ENCODE results near the gene CYBC1.

CYBC1 gene
- 89.5 to 132 reads per million in 2 experiments for total RNA-seq

DNA sequence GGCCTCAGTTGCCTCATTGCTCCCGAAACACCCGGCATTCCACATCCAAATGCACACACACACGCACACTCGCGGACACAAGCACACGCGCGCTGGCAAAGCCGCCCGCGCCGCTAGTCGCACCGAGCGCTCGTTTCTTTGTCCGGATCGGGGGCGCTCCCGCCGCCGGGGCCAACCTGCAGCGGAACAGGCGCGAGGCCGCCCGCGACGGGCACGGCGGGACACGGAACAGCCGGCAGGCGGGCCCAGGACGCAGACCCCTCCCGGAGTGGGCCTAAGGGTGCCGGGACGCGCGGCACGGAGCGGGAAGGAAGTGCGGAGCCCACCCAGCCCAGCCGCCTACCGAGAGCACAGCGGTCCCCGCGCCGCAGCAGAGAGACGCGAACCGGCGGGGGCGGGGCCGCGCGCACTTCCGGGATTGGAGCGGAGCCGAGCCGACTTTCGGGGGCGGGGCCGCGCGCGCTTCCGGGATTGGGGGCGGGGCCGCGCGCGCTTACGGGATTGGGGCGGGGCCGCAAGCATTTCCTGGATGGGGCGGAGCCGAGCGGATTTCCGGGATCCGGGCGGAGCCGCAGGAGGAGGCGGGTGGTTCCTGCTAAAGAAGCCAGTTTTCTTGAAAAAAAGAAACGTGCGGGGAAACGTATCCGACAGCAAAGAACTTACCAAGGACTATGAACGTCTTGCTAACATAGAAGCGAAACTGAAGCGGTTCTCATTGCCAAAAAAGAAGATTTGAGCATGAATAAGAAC, at the start of gene CYBC1:
CYBC1 (minus strand) TSS at position 396 of the 750 bp plus-strand sequence. CDS start 1,498 bp downstream, outside the sequence.
- DNase-seq (ENCODE audit: low read depth): peak; percentile 92

DNA sequence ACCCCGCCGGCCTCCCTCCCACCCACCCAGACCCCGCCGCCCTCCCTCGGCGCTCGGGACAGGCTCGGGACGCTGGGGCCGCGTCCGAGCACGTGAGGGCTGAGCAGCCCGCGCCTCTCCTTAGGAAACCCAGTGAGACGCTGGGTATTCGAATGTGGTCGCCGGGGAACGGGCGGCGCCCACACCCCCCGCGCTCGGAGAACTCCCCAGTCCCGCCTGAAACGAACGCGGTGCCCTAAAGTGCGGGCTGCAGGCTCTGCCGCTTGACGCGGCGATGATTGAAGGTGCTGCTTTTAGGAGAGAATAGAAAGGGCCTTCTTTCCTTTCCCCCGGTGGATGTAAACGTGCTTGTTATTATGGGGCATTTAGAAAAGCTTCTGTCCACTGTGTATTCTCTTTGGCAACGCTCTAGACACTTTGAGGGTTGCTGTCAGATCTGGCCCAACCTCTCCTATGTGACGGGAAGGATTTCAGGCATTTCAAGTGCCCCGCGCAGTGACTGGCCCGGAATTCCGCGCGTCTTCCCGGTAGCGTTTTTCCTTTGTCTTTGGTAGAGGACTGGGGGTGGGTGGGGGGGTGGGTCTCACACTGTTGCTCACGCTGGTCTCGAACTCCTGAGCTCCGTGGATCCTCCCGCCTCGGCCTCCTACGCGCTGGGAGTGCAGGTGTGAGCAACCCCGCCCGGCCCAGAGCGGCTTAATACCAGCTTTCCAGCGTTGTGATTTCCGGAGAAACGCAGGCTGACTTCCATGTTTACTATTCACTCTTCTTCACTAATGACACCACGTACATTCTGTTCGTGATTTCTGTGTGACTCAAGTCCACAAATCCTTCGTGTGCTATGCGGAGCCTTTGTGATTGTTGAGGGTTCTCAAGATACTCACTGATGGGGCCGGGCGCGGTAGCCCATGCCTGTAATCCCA, 47.2 kb upstream of the CYBC1 start:
- peak; percentile 27 for DNase-seq (ENCODE audit: low read depth)

DNA sequence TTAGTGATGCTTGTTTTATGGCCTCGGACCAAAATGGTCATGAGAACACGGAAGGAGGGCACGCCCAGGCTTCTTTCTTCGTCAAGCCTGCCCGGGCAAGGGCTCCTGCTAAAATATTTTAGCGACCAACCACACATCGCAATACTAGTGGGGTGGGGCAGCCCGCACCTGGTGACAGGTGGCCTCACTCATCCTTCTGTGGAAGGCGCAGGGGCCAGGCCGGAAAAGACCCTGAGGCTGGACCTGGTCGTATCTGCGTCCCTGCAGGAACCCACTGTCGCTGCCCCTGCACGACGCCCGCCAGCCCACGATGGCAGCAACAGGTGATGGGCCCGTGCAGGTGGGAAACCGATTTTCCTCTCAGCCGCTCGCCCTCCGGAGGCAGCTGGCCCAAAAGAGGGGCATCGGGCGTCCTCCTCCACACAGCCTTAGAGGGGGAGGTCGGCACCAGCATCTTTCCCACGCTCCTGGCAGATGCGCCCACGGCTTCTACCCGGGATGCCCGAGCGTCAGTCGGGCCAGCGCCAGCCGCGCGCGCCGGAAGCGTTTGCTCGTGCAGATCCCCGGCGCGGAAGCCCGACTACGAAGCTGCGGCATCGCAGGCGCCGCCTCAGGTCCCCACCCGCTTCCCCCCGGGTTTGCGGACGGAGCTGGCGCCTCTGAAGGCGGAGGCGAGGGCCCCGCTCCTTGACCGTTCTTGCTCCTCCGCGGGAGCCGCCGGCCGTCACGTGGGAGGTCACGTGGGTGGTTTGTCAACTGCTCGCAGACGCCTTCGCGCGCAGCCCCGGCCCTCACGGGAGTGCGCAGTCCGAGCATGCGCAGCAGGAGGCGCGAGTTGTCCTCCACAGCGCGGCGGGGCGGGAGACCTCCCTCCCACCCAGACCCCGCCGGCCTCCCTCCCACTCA, 46.2 kb upstream of the CYBC1 start:
- DNase-seq (ENCODE audit: low read depth): peak; percentile 82

DNA sequence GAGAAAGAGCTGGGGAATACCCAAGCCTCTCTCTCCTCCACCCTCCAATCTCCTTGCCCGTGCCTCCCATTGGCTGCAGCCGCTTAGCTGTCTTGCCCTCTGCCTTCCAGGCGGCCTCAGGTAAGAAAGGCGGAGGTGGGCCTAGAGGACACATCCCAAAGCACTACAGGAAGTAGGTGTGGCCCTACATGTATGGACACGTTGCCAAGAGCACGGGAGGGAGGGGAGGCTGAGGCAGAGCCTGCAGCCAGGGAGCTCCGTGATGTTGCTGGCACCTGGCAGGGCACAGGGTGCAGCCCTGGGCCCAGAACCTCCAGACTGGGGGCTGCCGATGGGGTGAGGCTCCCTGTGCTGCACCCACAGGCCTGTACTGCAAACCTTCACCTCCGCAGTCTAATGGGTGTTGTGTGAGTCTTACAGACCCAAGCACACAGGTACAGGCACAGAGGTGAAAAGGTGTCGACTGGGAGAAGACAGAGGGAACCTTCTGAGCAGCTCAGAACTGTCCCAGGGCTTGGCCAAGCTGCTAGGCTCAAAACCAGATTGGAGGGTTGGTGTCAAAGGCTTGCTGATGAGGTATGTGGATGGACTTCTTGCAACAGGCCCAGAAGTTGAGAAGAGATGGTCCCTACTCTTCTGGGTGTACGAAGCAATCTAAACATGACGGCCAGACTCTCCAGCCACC, 45.4 kb upstream of the CYBC1 start:
- no peak for DNase-seq (ENCODE audit: low read depth)

DNA sequence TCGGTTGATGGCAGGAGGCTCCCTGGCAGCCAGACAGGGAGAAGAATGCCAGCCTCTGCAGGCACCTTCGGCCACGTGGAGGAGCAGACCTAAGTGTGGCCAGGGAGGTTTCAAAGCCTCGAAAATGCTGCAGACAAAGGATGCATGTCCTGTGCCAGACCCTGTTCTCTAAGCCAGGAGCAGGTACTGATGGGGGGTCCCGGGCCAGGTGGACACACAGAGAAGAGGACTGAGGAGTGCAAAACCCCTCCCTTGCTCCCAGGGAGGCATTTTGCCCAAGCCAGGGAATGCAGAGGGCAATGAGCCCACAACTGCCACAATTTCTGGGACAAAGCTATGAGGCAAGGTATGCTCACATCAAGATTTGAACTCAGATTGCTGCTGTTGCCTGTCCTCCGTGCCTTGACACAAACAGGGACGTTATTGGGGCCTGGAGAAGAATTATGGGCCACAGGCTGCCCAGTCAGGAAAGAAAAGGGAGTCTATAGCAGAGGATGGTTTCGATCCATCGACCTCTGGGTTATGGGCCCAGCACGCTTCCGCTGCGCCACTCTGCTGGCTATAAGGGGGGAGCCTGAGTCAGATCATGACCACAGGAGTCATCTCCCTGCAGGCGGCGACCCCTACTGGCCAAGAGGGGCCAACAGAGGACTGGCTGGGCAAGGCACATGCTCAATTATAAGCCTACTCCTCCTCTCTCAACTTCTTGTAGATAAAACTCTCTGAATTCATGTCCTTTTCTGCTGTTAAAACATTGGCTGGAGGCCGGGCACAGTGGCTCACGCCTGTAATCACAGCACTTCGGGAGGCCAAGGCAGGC, 43.9 kb upstream of the CYBC1 start:
- peak; percentile 67 for DNase-seq (ENCODE audit: low read depth)

DNA sequence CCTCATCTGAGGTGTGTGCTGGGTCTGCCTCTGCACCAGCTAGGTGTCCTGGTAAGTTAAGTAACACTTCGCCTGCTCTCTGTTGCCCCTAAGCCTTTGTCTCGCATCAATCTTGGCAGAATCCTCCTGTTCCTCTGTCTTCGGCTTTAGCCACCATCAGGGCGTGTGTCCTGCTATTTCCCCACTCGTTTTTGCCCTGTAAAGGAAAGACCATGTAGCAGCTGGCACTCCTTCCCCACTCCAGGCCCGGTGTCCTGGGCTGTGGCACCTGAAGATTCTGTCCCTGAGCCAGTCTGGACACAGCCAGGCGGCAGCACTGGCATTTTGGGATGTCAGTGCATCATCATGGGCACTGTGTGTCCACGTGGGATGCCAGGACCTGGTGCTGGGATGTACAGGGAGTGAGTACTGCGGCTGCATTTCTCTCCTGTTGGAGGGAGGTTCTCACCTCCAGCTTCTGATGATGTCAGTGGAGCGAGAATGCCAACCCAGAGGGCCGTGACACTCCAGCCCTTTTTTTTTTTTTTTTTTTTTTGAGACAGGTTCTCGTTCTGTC, 42.8 kb upstream of the CYBC1 start:
- no peak for DNase-seq (ENCODE audit: low read depth)

DNA sequence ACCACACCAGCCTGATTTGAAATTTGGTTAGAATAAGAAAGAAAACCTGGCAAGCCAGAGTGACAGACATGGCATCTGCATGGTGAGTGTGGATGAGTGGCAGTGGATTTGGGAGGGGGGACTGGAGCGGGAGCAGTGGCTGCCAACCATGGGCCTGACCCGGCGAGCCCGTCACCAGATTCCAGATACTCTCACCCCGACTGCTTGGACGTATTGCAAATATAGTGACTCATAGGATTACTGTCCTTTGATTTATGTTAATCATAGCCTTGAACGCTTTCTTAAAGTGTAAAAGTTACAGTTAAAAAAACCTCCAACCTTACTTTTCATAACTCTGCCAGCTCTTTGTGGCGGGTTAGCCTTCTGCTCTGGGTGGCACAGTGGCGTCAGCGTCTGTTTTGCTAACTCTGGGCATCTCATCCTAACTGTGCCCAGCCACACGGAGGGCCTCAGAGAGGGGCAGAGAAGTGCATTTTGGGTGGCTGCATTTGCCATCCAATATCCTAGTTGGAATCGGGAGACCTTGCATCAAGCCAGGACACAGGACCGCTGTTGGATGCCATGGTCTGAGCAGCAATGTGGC, 42.2 kb upstream of the CYBC1 start:
- no peak for DNase-seq (ENCODE audit: low read depth)

DNA sequence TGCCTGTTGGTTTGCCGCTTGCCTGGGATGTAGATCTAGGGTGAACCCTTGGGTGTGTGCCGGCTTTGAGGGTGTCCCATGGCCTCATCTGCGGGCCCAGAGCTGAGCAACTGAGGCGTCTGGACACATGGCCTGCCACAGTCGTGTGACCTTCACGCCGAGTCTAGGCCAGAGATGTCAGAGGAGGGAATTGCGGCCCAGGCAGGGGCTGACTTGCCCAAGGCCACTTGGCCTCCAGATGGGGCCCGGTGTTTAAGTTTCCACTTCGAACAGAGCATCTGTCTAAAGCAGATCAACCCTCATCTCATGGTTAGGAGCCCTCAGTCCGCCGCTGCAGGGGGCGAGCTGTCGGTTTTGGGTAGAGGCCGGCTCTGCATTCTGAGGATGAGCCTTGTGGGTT, 41.0 kb upstream of the CYBC1 start:
- no peak for DNase-seq (ENCODE audit: low read depth)

DNA sequence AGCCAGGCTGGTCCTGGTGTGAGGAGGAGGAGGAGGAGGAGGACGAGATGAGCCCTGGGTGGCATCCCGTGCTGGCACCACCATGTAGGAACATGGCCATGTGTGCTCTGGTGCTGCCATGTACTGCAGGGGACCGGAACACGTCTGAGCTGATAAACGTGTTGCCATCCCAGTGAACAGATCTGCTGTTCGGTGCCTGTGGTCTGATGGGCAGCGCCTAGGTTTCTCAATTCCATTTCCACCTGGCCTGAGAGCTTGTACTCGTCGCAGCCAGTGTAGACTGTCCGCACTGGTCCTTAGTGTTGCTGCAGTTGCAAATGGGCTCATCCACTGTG, 40.6 kb upstream of the CYBC1 start:
- no peak for DNase-seq (ENCODE audit: low read depth)

DNA sequence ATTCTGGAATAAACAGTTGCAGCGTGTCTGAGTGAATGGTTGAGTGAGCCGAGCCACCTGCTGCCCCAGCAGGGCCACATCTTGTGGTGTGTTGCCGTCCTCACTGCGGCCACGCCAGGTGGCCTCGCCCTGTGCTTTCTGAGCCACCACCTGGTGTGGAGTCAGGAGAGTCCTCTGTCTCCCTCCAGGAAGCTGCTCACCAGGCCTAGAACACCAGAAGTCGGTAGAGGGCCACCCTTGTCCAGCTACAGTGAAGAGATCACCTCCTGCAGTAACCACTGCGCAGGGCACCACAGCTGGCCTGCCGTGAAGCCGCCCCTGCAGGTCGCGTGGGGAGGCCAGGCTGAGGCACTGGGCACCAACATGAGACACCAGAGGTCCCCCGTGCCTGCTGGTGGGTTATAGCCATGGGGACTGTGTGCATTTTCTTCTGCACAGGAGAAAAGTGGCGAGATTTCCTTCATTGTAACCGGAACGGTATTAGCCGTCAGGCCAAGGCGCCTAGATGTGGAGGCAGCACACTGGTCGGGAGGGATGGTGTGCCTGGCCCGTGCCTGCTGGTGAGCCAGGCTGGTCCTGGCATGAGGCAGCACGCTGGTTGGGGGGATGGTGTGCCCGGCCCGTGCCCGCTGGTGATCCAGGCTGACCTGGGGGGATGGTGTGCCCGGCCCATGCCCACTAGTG, 40.1 kb upstream of the CYBC1 start:
- no peak for DNase-seq (ENCODE audit: low read depth)

DNA sequence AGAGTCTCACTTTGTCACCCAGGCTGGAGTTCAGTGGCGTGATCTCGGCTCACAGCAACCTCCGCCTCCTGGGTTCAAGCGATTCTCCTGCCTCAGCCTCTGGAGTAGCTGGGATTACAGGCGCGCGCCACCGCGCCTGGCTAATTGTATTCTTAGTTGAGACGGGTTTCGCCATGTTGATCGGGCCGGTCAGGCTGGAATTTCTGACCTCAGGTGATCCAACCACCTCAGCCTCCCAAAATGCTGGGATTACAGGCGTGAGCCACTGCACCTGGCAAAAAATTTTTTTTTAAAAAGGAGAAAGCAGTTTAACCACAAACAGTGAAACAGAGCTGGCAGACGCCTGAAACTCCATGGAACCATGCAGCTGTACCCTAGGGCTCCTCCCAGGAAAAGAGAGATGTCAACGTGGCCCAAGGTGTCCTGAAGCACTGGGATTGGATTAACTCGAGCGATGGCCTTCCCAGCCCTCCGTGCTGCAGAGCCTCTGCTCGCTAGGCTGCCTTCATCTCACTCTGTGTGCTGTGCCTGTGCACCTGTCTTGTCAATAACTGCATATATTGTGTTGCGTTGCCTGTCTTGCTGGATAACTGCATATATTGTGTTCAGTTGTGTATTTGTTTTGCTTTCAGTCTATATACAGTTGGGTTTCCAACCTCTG, 39.4 kb upstream of the CYBC1 start:
- no peak for DNase-seq (ENCODE audit: low read depth)

DNA sequence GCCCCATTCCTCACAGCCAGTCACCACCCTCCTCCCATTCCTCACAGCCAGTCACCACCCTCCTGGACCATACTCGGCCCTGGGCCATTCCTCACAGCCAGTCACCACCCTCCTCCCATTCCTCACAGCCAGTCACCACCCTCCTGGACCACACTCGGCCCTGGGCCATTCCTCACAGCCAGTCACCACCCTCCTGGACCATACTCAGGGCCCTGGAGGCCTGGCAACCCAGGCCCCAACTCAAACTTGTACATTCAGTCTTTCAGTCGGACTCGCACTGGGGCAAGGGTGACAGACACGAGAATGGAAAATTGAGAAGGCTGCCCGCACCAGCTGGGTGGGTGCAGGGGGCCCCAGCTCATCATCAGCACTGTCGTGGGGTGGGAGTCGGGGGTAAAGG, 38.6 kb upstream of the CYBC1 start:
- no peak for DNase-seq (ENCODE audit: low read depth)

DNA sequence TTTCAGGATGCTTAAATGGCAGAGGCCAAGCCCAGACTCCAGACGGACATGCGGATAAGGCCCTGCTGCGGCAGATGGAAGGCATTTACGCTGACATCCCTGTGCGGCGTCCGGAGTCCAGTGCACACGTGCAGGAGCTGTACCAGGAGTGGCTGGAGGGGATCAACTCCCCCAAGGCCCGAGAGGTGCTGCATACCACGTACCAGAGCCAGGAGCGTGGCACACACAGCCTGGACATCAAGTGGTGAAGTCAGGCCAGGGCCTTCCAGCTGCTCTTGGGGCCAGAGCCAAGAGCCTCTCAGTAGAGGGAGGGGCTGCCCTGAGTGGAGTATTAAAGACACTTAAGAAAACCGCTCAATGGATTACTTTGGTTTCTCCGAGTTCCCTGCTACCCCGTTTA, 37.4 kb upstream of the CYBC1 start:
- no peak for DNase-seq (ENCODE audit: low read depth)

DNA sequence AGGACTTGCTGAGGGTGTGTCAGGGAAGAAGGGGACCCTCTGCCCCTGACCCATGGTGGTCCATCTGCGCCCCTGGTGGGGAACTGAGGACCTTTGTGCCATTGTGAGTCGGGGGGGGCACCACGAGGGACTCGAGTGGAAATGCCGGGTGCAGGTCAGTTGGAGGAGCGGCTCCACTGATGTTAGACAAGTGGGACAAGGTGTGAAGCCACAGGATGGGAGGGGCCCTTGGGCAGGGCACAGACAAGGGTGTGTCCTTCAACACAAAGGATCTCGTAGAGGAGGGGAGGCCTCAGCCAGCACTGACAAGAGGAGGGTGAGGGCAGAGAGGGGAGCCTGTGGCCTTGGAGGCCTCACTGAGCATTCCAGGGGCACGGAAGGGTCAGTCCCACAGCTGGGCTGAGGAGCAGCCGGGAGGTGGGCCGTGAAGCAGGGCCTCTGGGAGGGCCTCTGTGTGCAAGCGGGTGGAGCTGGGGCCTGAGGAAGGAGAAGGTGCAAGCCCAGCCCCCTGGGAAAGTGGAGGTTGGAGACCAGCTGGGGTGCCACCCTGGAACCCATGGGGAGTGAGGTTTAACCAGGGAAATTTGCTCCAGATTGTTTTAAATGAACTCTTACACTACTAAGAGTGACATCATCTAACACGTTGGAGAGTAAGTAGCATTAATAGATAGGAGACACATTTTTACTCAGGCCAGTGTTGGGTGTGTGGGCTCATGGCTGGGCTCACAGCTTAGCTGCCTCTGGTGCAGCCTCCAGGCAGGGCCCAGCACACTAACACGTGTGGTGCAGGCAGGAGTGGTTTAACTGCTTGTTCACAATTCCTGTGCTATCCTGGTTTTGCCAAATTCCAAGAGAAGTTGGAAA, 35.9 kb upstream of the CYBC1 start:
- no peak for DNase-seq (ENCODE audit: low read depth)

DNA sequence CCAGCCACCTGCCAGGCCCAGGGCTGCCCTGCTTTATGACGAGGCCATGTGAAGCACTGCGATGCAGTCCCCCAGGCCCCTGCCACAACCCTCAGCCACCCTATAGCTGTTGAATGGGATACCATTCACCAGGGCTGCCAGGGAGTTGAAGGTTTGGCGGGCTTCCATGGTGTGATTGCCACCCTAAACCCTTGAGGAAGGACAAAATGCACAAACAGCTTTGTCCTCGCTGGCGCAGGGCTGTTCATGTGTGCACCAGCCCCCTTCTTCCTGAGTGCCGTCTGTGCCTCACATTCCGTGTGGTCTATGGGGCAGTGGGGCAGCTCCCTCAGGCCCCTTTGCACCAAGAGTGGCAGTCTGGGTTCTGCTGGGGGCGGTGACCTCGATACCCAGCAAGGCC, 33.3 kb upstream of the CYBC1 start:
- no peak for DNase-seq (ENCODE audit: low read depth)

DNA sequence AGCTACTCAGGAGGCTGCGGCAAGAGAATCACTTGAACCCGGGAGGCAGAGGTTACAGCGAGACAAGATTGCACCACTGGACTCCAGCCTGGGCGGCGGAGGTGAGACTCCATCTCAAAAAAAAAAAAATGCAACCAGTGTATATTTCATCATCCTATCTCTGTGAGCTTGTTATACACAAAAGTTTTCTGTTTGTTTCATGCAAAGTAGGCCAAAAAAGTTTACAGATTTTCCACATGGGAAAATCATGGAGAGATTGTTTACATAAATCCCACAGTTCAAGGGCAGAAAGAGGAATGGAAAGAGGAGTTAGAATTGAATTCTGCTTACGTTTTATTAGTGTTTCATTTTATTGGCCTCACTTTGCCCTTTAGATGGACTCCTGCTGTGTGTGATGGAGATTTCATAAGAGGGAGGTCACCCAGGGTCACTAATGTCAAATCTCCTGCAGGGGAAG, 32.7 kb upstream of the CYBC1 start:
- DNase-seq (ENCODE audit: low read depth): no peak

DNA sequence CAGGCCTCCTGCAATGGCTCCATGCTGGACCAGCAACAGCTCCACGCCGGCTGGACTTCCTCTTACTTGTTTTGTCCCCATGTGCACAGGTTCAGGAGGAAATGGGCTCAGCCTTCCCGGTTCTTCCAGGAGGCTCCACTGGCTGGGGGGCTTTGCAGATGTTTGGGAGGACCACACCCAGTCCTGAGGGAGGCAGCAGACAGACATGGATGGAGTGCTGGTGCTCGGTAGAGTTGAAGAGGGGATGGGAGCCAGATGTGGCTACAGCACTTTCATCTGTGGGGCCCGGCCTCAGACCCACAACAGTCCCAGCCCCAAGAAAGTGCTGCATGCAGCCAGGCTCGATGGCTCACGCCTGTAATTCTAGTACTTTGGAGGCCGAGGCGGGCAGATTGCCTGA, 29.8 kb upstream of the CYBC1 start:
- no peak for DNase-seq (ENCODE audit: low read depth)

DNA sequence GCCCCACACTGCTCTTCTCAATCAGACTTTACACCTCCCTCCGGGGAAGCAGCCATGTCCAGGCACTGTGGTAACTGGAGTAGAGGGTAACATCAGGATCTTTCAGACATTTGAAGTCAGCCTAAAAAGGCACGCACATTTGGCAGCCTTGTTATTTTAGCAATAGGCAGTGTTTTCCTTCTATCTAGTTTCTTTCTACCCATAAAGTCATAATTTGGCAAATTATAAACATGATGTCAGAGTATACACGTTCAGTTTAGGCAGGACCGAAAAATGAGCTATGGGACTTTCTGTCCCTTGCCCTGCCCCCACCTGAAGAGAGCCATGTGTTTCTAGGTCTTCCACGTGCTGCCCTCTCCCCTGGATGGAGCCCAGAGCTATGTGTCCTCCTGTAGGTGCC, 29.1 kb upstream of the CYBC1 start:
- DNase-seq (ENCODE audit: low read depth): no peak

Measured in T follicular helper cell (primary cell).